Neural cell (in vitro differentiated cells): ENCODE data around the gene JMJD6.

Source experiments
- EZH2 ChIP-seq: fragments of 200-600, 300-800 bp; shearing (Covaris generic), sonication (generic); IDR thresholded peaks from 2 replicates; pipeline ENCODE4 v1.6.1; 2014; ENCODE audit warnings: antibody characterized with exemption, low read length, borderline replicate concordance, mild to moderate bottlenecking; ENCODE audit not compliant: insufficient read depth, poor library complexity, severe bottlenecking
- MXI1 ChIP-seq: fragments of 450-650 bp; conservative IDR thresholded peaks from 2 replicates; pipeline ENCODE4 v1.6.1; 2014; ENCODE audit warnings: antibody characterized with exemption, mild to moderate bottlenecking; ENCODE audit not compliant: poor library complexity, severe bottlenecking
- POLR2AphosphoS5 ChIP-seq: IDR thresholded peaks from 2 replicates; pipeline ENCODE4 v1.6.1; 2012
- RAD21 ChIP-seq: fragments of 450-650 bp; conservative IDR thresholded peaks from 2 replicates; pipeline ENCODE4 v1.6.1; 2014; ENCODE audit warnings: antibody characterized with exemption, mild to moderate bottlenecking, moderate library complexity
- REST ChIP-seq: IDR thresholded peaks from 2 replicates; pipeline ENCODE4 v1.6.1; 2012; ENCODE audit warnings: borderline replicate concordance
- SMC3 ChIP-seq: fragments of 450-650 bp; conservative IDR thresholded peaks from 2 replicates; pipeline ENCODE4 v1.6.1; 2014; ENCODE audit warnings: antibody characterized with exemption, mild to moderate bottlenecking, moderate library complexity; ENCODE audit not compliant: poor library complexity
- TAF1 ChIP-seq: IDR thresholded peaks from 2 replicates; pipeline ENCODE4 v1.6.1; 2012; ENCODE audit warnings: low read depth
- TF ChIP-seq, protein P1 (sequence below): fragments of 450-650 bp; IDR thresholded peaks from 2 replicates; pipeline ENCODE4 v1.5.1; 2014; ENCODE audit warnings: antibody characterized with exemption, mild to moderate bottlenecking, moderate library complexity; ENCODE audit not compliant: poor library complexity, severe bottlenecking

DNA sequence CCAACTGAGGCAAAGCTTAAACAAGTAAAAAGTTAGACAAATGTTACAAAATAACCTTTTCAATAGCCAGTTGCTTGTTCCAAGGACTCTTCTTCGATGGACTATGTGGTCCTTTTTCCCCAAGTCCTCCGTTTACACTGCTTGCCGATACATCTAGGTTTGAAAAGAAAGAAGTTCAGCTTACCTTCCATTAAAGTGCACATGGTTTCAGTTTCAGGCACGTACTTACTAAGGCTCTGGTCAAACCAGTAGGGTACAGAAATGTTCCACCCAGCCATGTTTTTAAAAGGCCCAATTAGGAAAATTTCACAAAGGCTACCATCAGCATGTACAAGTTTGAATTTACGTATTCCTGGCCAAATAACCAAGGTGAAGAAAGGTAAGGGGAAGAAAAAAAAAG is 8.6 kb upstream of the JMJD6 start:
- TF ChIP-seq REST (no peak), EZH2 (no peak), RAD21 (no peak), POLR2AphosphoS5 (no peak), TAF1 (no peak), SMC3 (no peak), MXI1 (no peak)
- TF ChIP-seq, protein P1, sequence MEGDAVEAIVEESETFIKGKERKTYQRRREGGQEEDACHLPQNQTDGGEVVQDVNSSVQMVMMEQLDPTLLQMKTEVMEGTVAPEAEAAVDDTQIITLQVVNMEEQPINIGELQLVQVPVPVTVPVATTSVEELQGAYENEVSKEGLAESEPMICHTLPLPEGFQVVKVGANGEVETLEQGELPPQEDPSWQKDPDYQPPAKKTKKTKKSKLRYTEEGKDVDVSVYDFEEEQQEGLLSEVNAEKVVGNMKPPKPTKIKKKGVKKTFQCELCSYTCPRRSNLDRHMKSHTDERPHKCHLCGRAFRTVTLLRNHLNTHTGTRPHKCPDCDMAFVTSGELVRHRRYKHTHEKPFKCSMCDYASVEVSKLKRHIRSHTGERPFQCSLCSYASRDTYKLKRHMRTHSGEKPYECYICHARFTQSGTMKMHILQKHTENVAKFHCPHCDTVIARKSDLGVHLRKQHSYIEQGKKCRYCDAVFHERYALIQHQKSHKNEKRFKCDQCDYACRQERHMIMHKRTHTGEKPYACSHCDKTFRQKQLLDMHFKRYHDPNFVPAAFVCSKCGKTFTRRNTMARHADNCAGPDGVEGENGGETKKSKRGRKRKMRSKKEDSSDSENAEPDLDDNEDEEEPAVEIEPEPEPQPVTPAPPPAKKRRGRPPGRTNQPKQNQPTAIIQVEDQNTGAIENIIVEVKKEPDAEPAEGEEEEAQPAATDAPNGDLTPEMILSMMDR, result no peak
